K562 (cell line): ENCODE data around the gene ZNF814. TPM values are rescaled to one million over a fixed set of nuclear protein-coding genes. Genes with fewer than 3 reads are reported as not detected.

ENCODE experiments used
- ATAC-seq: fragments of 200-7000 bp; cut with Tn5 transposase; 3 replicates; pipeline ENCODE4 v1.9.1; 2020; ENCODE audit warnings: moderate library complexity
- BruUV-seq: library from RNA; stranded (reverse); fragments of 400-500 nt; replicated peaks from 2 replicates; lab custom pipeline; 2021; lab: Mats Ljungman, UMichigan
- CTCF ChIA-PET: fragments of 300-600 bp; formaldehyde crosslinking; extraction: SDS; loops from one replicate; lab custom pipeline; 2021; ENCODE audit warnings: low intra/inter-chr PET ratio; lab: Yijun Ruan, JAX
- POLR2A ChIA-PET: fragments of 300-600, 350-650 bp; sonication (Branson Sonifier 250); formaldehyde crosslinking; extraction: SDS; loops from one replicate; lab custom pipeline; 2021; ENCODE audit warnings: antibody characterized with exemption, inconsistent platforms; lab: Yijun Ruan, JAX
- DNase-seq, 4 experiments: peaks; one replicate each; pipeline versions ENCODE4 v3.0.0 to v3.0.0-alpha.2; 2011 to 2018; ENCODE audit warnings: low spot score in 3 of 4, mixed read lengths in 3 of 4; ENCODE audit errors: extremely low read depth in 1 of 4
- FAIRE-seq: peaks from 2 replicates; lab custom pipeline; 2011; peaks lifted over from hg19 to GRCh38; lab: Jason Lieb, UNC
- H2AFZ ChIP-seq: 2 replicates; pipeline ENCODE4 v1.6.0; 2011; ENCODE audit warnings: low read depth, low read length, control low read depth, inconsistent platforms
- H3K27ac ChIP-seq: fragments of 200-600 bp; 3 replicates; pipeline ENCODE4 v1.8.0; 2011; ENCODE audit warnings: low read depth, mild to moderate bottlenecking, control low read depth, inconsistent platforms, low read length, moderate library complexity, mixed read lengths; ENCODE audit errors: extremely low read depth
- H3K27me3 ChIP-seq, 2 experiments: fragments of 300-600 bp in 1 of 2; 2 replicates in 1 of 2; 3 replicates in 1 of 2; pipeline versions ENCODE4 v1.6.0 to v1.8.0; 2011; ENCODE audit warnings: inconsistent platforms in 2 of 2, low read length in 2 of 2, mild to moderate bottlenecking in 1 of 2, mixed read lengths in 1 of 2, moderate library complexity in 1 of 2; ENCODE audit not compliant: control insufficient read depth in 2 of 2, insufficient read depth in 2 of 2
- H3K36me3 ChIP-seq: fragments of 300-600 bp; 3 replicates; pipeline ENCODE4 v1.8.0; 2011; ENCODE audit warnings: mild to moderate bottlenecking, low read length, inconsistent platforms; ENCODE audit not compliant: control insufficient read depth, insufficient read depth
- H3K4me1 ChIP-seq, 2 experiments: fragments of 200-600 bp in 1 of 2; replicated peaks in 1 of 2; 2 replicates in 1 of 2; 3 replicates in 1 of 2; pipeline versions ENCODE4 v1.5.1 to v1.8.0; 2011; ENCODE audit warnings: inconsistent platforms in 2 of 2, low read length in 2 of 2, mild to moderate bottlenecking in 1 of 2, mixed read lengths in 1 of 2, moderate library complexity in 1 of 2; ENCODE audit not compliant: control insufficient read depth in 2 of 2, insufficient read depth in 2 of 2
- H3K4me2 ChIP-seq: 2 replicates; pipeline ENCODE4 v1.6.1; 2011; ENCODE audit warnings: low read length, control low read depth, inconsistent platforms, mixed read lengths; ENCODE audit not compliant: insufficient read depth
- H3K4me3 ChIP-seq: fragments of 200-600 bp; sonication (generic), shearing (Covaris generic); 2 replicates; pipeline ENCODE4 v1.5.1; 2016; ENCODE audit warnings: control low read depth, inconsistent platforms
- H3K79me2 ChIP-seq: fragments of 200-600 bp; 3 replicates; pipeline ENCODE4 v1.8.0; 2011; ENCODE audit warnings: low read length, inconsistent platforms; ENCODE audit not compliant: control insufficient read depth, insufficient read depth
- H3K9ac ChIP-seq, 2 experiments: 2 replicates each; pipeline versions ENCODE4 v1.6.0 to v1.6.1; 2011; ENCODE audit warnings: low read depth in 2 of 2, low read length in 2 of 2, control low read depth in 1 of 2, inconsistent platforms in 1 of 2, mild to moderate bottlenecking in 1 of 2, mixed read lengths in 1 of 2; ENCODE audit not compliant: insufficient read depth in 1 of 2
- H3K9me1 ChIP-seq: one replicate; pipeline ENCODE4 v1.6.0; 2011; ENCODE audit warnings: inconsistent platforms, mild to moderate bottlenecking, low read length, moderate library complexity; ENCODE audit not compliant: control insufficient read depth, insufficient read depth
- H3K9me3 ChIP-seq: replicated peaks from 2 replicates; pipeline ENCODE4 v1.5.1; 2011; ENCODE audit warnings: low read depth, low read length, inconsistent platforms; ENCODE audit not compliant: control insufficient read depth, insufficient read depth
- H4K20me1 ChIP-seq: replicated peaks from 2 replicates; pipeline ENCODE4 v1.6.1; 2011; ENCODE audit warnings: low read length, inconsistent platforms, mixed read lengths; ENCODE audit not compliant: control insufficient read depth, insufficient read depth
- ARID1B ChIP-seq: fragments of 450-650 bp; IDR thresholded peaks from 2 replicates; pipeline ENCODE4 v1.6.1; 2016; ENCODE audit warnings: antibody characterized with exemption, mild to moderate bottlenecking, inconsistent platforms
- BCOR ChIP-seq: fragments of 450-650 bp; IDR thresholded peaks from 2 replicates; pipeline ENCODE4 v1.6.1; 2016
- EZH2 ChIP-seq: IDR thresholded peaks from 2 replicates; pipeline ENCODE4 v1.6.1; 2012; ENCODE audit warnings: low read depth, mild to moderate bottlenecking, inconsistent platforms, low read length, borderline replicate concordance
- FOXM1 ChIP-seq, 2 experiments: fragments of 450-650 bp in 1 of 2; sonication (generic) in 1 of 2; formaldehyde crosslinking in 1 of 2; IDR thresholded peaks; 2 replicates each; pipeline versions ENCODE4 v1.6.1 to v1.9.0; 2017 to 2022; ENCODE audit warnings: low read depth in 2 of 2, mild to moderate bottlenecking in 2 of 2, missing genetic modification reagents in 1 of 2, moderate library complexity in 1 of 2
- HES1 ChIP-seq: fragments of 450-650 bp; IDR thresholded peaks from 2 replicates; pipeline ENCODE4 v1.6.1; 2016; ENCODE audit warnings: low read depth, mild to moderate bottlenecking, moderate library complexity
- HMGN3 ChIP-seq: IDR thresholded peaks from 2 replicates; pipeline ENCODE4 v1.6.1; 2011; ENCODE audit warnings: borderline replicate concordance, low read depth, mild to moderate bottlenecking, mixed read lengths, low read length; ENCODE audit not compliant: insufficient read length; ENCODE audit errors: extremely low read depth
- JUND ChIP-seq, 2 experiments: IDR thresholded peaks; 2 replicates in 1 of 2; 3 replicates in 1 of 2; pipeline ENCODE4 v1.6.1; 2011; ENCODE audit warnings: borderline replicate concordance in 2 of 2, low read depth in 2 of 2, low read length in 2 of 2, improper control_type of control experiment in 1 of 2, missing biosample characterization in 1 of 2, missing genetic modification characterization in 1 of 2, missing genetic modification reagents in 1 of 2
- MAZ ChIP-seq, 2 experiments: fragments of 450-650 bp in 1 of 2; sonication (generic) in 1 of 2; formaldehyde crosslinking; IDR thresholded peaks in 1 of 2; conservative IDR thresholded peaks in 1 of 2; 2 replicates each; pipeline versions ENCODE4 v1.4.0 to v1.5.0; 2020; ENCODE audit warnings: mild to moderate bottlenecking in 1 of 2, missing genetic modification reagents in 1 of 2
- NFE2 ChIP-seq: IDR thresholded peaks from 2 replicates; pipeline ENCODE4 v1.6.1; 2014; ENCODE audit warnings: antibody characterized with exemption, low read depth
- PHF20 ChIP-seq: fragments of 450-650 bp; IDR thresholded peaks from 2 replicates; pipeline ENCODE4 v1.6.1; 2018; ENCODE audit not compliant: partially characterized antibody
- POLR2AphosphoS5 ChIP-seq: IDR thresholded peaks from 2 replicates; pipeline ENCODE4 v1.6.1; 2011; ENCODE audit warnings: mild to moderate bottlenecking, low read depth, low read length, moderate library complexity; ENCODE audit not compliant: control insufficient read depth, insufficient read depth
- RBM34 ChIP-seq: fragments of 200-400 bp; formaldehyde crosslinking; IDR thresholded peaks from 2 replicates; pipeline ENCODE4 v1.6.1; 2018; ENCODE audit warnings: low read length, borderline replicate concordance; ENCODE audit not compliant: insufficient read depth
- SIN3A ChIP-seq, 2 experiments: fragments of 150-350 bp in 1 of 2; IDR thresholded peaks; 2 replicates each; pipeline ENCODE4 v1.6.1; 2011 to 2016; ENCODE audit warnings: borderline replicate concordance in 2 of 2, low read depth in 2 of 2, low read length in 2 of 2, mild to moderate bottlenecking in 2 of 2, moderate library complexity in 2 of 2; ENCODE audit not compliant: control insufficient read depth in 1 of 2
- THRA ChIP-seq: fragments of 450-650 bp; IDR thresholded peaks from 2 replicates; pipeline ENCODE4 v1.6.1; 2017; ENCODE audit warnings: mild to moderate bottlenecking, moderate library complexity
- TOE1 ChIP-seq, 2 experiments: fragments of 450-650 bp in 1 of 2; sonication (generic) in 1 of 2; formaldehyde crosslinking in 1 of 2; IDR thresholded peaks; 2 replicates each; pipeline versions ENCODE4 v1.7.1 to v1.8.0; 2016 to 2022; ENCODE audit warnings: borderline replicate concordance in 2 of 2, mild to moderate bottlenecking in 2 of 2, antibody characterized with exemption in 1 of 2, inconsistent platforms in 1 of 2, low read depth in 1 of 2, missing genetic modification reagents in 1 of 2, moderate library complexity in 1 of 2
- TRIM24 ChIP-seq, 2 experiments: fragments of 450-650 bp; IDR thresholded peaks; 2 replicates each; pipeline ENCODE4 v1.6.1; 2016
- ZKSCAN8 ChIP-seq: fragments of 200-800 bp; sonication (Bioruptor generic); IDR thresholded peaks from 2 replicates; pipeline ENCODE4 v1.6.1; 2016; ENCODE audit warnings: missing genetic modification characterization, missing compliant biosample characterization
- ZNF175 ChIP-seq: fragments of 200-800 bp; sonication (Bioruptor generic); IDR thresholded peaks from 2 replicates; pipeline ENCODE4 v1.6.1; 2016; ENCODE audit warnings: low read depth, mild to moderate bottlenecking, missing genetic modification characterization, missing compliant biosample characterization
- ZNF23 ChIP-seq: fragments of 250-450 bp; sonication (Bioruptor Pico); IDR thresholded peaks from 2 replicates; pipeline ENCODE4 v1.4.0; 2020; ENCODE audit warnings: mild to moderate bottlenecking
- WGBS: fragments of 100-300 bp; shearing (Covaris generic); methylation state at CpG from one replicate; pipeline ENCODE4 v1.1.6; 2016; ENCODE audit warnings: low coverage, mixed read lengths; ENCODE audit not compliant: insufficient coverage; ENCODE audit errors: missing lambda C conversion rate; 5-methylcytosine and 5-hydroxymethylcytosine counted together
- in situ Hi-C: fragments of 300-500 bp; cut with MboI; formaldehyde crosslinking; loops from 4 replicates; pipeline ENCODE4 v1.15.0; 2018; ENCODE audit warnings: inconsistent platforms, mixed read lengths
- intact Hi-C: fragments of 100-400 bp; cut with micrococcal nuclease; formaldehyde crosslinking; loops from 2 replicates; pipeline ENCODE4 v1.14.2; 2022
- polyA plus RNA-seq, 8 experiments: library from polyadenylated mRNA; depleted of rRNA in 4 of 8; stranded (reverse) in 5 of 8; unstranded in 3 of 8; fragments of >200 nt; fragmentation: Nextera tagmentation in 2 of 8; fragmentation: Illumina TruSeq in 1 of 8; extraction: Ambion mirVana in 2 of 8; extraction: Trizol in 1 of 8; gene quantifications; 2 replicates each; pipeline versions ENCODE4 v1.2.1 to v1.2.3, GENCODE V29; 2011 to 2014; ENCODE audit warnings: inconsistent platforms in 1 of 8, missing spikeins in 1 of 8
- total RNA-seq, 7 experiments: library from RNA; depleted of rRNA in 6 of 7; stranded (reverse); fragments of >200 nt in 6 of 7; fragmentation: Illumina TruSeq in 2 of 7; extraction: Trizol in 2 of 7; gene quantifications; 2 replicates each; pipeline versions ENCODE4 v1.2.1 to v1.2.3, GENCODE V29; 2011 to 2021; ENCODE audit warnings: low replicate concordance in 1 of 7

The ZNF814 gene
- total and polyA plus RNA-seq, 9 of the 15 experiments (the other 6 are each of a cell fraction or from before 2014, with no cell fraction given): 0.42 to 3.5 (median 1.9) TPM

GRCh38 chr19:57850553-57851017, 38.3 kb downstream of the ZNF814 start:
- Histone ChIP-seq H3K36me3 (peaks cover 41% of the 10 kb centered on the region; the same call in 2 of the 3 replicates), H3K9ac (peak overlapping the region; percentile 86 to 99), H3K4me1 (peaks cover 4 to 9% of the 10 kb centered on the region in 2 experiments; a peak in 3 of 5 replicates), H3K27me3 (no peaks in the 10 kb centered on the region), H2AFZ (peak overlapping the region; percentile 42; the same call in 1 of the 2 replicates), H4K20me1 (no peaks in the 10 kb centered on the region), H3K79me2 (peaks cover 44% of the 10 kb centered on the region), H3K9me3 (no peaks in the 10 kb centered on the region), H3K4me3 (peak overlapping the region; percentile 73), H3K27ac (peak overlapping the region; percentile 86), H3K4me2 (peak overlapping the region; percentile 92), H3K9me1 (no peaks in the 10 kb centered on the region)
- TF ChIP-seq TRIM24 (IDR thresholded peaks at IDR 0.05): no peak
- TF ChIP-seq ZNF175 (CRISPR knock-in tag): no peak
- TF ChIP-seq ZKSCAN8 (CRISPR knock-in tag): no peak
- 0 out of 2 replicates have a peak, but pooled peaks have one; percentile 7 for TF ChIP-seq NFE2
- TF ChIP-seq ARID1B: no peak
- TF ChIP-seq RBM34: no peak
- no peak for TF ChIP-seq FOXM1 (IDR thresholded peaks at IDR 0.05; ENCODE audit: low read depth)
- TF ChIP-seq FOXM1 (CRISPR knock-in tag; IDR thresholded peaks at IDR 0.05; ENCODE audit: low read depth): no peak
- no peak for TF ChIP-seq EZH2
- TF ChIP-seq JUND (IDR thresholded peaks at IDR 0.05; ENCODE audit: borderline replicate concordance, low read depth, low read length): 0 out of 2 replicates have a peak, but pooled peaks have one; percentile 17
- no peak; the same call in 2 of the 3 replicates for TF ChIP-seq JUND (tag; IDR thresholded peaks at IDR 0.05; ENCODE audit: borderline replicate concordance, low read depth, low read length)
- no peak for TF ChIP-seq ZNF23
- TF ChIP-seq BCOR: no peak
- TF ChIP-seq SIN3A (IDR thresholded peaks at IDR 0.05; ENCODE audit: borderline replicate concordance in 2 of 2, control insufficient read depth in 1 of 2, low read depth in 2 of 2, low read length in 2 of 2): peak in 1 of 2 experiments; percentile 27; a peak in 1 of 4 replicates
- no peak for TF ChIP-seq THRA
- no peak for TF ChIP-seq POLR2AphosphoS5
- no peak for TF ChIP-seq PHF20
- TF ChIP-seq TOE1 (IDR thresholded peaks at IDR 0.05; ENCODE audit: borderline replicate concordance): no peak
- TF ChIP-seq TOE1 (CRISPR knock-in tag; IDR thresholded peaks at IDR 0.05; ENCODE audit: borderline replicate concordance, low read depth): no peak
- peak; percentile 76 for TF ChIP-seq HES1
- no peak for TF ChIP-seq HMGN3
- TF ChIP-seq MAZ (CRISPR knock-in tag; conservative IDR thresholded peaks at IDR 0.05 in 1 of 2, IDR thresholded peaks at IDR 0.05 in 1 of 2): no peak
- peak; percentile 35 to 56 (median 44) for DNase-seq
- ChIA-PET POLR2A (interaction anchor here (0.6 to 0.7 kb wide), 3 partner anchors 32 to 696 kb away, joined by 3 to 4 read pairs (median 3); no protein-coding TSS in a partner anchor), CTCF (interaction anchor here (0.6 kb wide), 1 partner anchor 570 kb away, joined by 3 read pairs; the partner anchor contains the start of gene ZNF460)
- intact Hi-C loops (no loop called here), in situ Hi-C loops (no loop called here)
- ATAC-seq: peak; percentile 48
- WGBS: under 1% methylated on average over 11 of the region's 11 CpGs
- no peak for FAIRE-seq
- BruUV-seq: no TSS peak
